Adipocyte (in vitro differentiated cells): ENCODE measurements around the gene PTK7.

Experiments used
- DNase-seq: peaks from one replicate; pipeline ENCODE4 v3.0.0-alpha.2; 2015; ENCODE audit warnings: low read depth
- H3K27me3 ChIP-seq: replicated peaks from 2 replicates; pipeline ENCODE4 v1.7.0; 2013; ENCODE audit warnings: mild to moderate bottlenecking, low read length, moderate library complexity; ENCODE audit not compliant: control insufficient read depth, insufficient read depth
- H3K36me3 ChIP-seq: 2 replicates; pipeline ENCODE4 v1.7.0; 2013; ENCODE audit warnings: low read length, mild to moderate bottlenecking, moderate library complexity; ENCODE audit not compliant: control insufficient read depth, insufficient read depth, severe bottlenecking
- H3K4me1 ChIP-seq: 2 replicates; pipeline ENCODE4 v1.7.0; 2013; ENCODE audit warnings: mild to moderate bottlenecking, low read length, moderate library complexity; ENCODE audit not compliant: control insufficient read depth, insufficient read depth
- H3K4me3 ChIP-seq: 2 replicates; pipeline ENCODE4 v1.7.0; 2013; ENCODE audit warnings: mild to moderate bottlenecking, low read length, moderate library complexity
- H3K9ac ChIP-seq: 2 replicates; pipeline ENCODE4 v1.7.0; 2013; ENCODE audit warnings: mild to moderate bottlenecking, low read length, moderate library complexity
- H3K9me3 ChIP-seq: 2 replicates; pipeline ENCODE4 v1.7.0; 2013; ENCODE audit warnings: mild to moderate bottlenecking, low read length, moderate library complexity; ENCODE audit not compliant: control insufficient read depth

Gene PTK7

DNA sequence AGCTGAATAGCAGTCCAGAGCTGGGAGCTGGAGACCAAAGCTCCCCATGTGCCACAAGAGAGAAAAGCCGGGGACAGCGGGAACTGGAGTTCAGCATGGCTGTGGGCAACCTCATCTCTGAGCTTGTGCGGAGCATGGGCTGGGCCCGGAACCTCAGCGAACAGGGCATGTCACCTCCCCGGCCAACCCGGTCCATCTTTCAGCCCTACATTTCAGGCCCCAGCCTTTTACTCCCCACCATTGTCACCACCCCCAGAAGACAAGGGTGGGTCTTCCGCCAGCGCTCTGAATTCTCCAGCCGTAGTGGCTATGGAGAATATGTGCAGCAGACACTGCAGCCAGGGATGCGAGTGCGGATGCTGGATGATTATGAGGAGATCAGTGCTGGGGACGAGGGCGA lies 109.9 kb downstream of the PTK7 start:
- no peaks in the 10 kb centered on the region for H3K27me3 ChIP-seq
- no peak overlapping the region for H3K9ac ChIP-seq
- no peak overlapping the region for H3K4me3 ChIP-seq
- peaks cover 18% of the 10 kb centered on the region for H3K4me1 ChIP-seq
- no peak for DNase-seq
- H3K9me3 ChIP-seq = no peaks in the 10 kb centered on the region
- peaks cover 45% of the 10 kb centered on the region for H3K36me3 ChIP-seq

DNA sequence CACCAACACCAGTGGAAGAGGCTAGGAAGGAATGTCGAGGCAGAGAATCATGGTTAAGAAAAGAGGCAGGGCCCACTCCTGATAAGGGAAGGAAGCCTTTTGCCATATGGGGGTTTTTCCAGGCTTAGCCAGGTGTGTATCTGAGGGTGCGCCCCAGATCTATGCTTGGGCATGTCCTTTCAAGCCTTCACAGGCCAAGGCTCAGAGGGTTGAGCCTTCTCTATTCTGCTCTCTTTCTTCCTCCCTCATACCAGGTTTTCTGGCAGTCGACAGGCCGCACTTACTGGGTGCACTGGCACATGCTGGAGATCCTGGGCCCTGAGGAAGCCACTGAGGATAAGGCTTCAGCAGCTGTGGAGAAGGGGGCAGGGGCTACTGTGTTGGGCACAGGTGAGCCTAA lies 110.6 kb downstream of the PTK7 start:
- Histone ChIP-seq H3K27me3 (no peaks in the 10 kb centered on the region), H3K36me3 (peaks cover 45% of the 10 kb centered on the region), H3K9me3 (no peaks in the 10 kb centered on the region), H3K4me3 (no peak overlapping the region), H3K9ac (no peak overlapping the region), H3K4me1 (peaks cover 13% of the 10 kb centered on the region)
- no peak for DNase-seq

GRCh38 chr6:43187821-43188220 lies 111.7 kb downstream of the PTK7 start:
- Histone ChIP-seq H3K36me3 (peaks cover 45% of the 10 kb centered on the region), H3K9ac (no peak overlapping the region)

DNA sequence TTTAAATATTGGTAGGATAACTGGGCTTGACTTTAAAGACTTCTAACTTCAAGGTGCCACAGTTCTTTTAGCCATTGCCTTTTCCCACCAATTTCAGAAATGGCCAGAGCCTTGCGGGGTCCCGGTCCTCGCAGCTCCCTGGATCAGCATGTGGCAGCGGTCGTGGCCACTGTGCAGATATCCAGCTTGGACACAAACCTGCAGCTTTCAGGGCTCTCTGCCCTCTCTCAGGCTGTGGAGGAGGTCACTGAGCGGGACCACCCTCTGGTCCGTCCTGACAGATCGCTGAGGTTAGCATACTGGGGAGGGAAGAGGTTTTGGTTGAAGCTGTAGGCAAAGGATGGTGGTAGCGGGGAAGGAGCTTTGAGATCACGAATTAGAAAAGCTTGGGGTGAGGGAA lies 112.3 kb downstream of the PTK7 start:
- Histone ChIP-seq H3K27me3 (no peaks in the 10 kb centered on the region), H3K4me1 (peaks cover 1% of the 10 kb centered on the region), H3K36me3 (peaks cover 45% of the 10 kb centered on the region), H3K9ac (no peak overlapping the region), H3K9me3 (no peaks in the 10 kb centered on the region), H3K4me3 (no peak overlapping the region)
- DNase-seq = no peak

More at GRCh38 chr6:43187821-43188220, 111.7 kb downstream of the PTK7 start:
- no peak for DNase-seq
- H3K9me3 ChIP-seq = no peaks in the 10 kb centered on the region
- peaks cover 7% of the 10 kb centered on the region for H3K4me1 ChIP-seq
- H3K4me3 ChIP-seq = no peak overlapping the region
- H3K27me3 ChIP-seq = no peaks in the 10 kb centered on the region

DNA sequence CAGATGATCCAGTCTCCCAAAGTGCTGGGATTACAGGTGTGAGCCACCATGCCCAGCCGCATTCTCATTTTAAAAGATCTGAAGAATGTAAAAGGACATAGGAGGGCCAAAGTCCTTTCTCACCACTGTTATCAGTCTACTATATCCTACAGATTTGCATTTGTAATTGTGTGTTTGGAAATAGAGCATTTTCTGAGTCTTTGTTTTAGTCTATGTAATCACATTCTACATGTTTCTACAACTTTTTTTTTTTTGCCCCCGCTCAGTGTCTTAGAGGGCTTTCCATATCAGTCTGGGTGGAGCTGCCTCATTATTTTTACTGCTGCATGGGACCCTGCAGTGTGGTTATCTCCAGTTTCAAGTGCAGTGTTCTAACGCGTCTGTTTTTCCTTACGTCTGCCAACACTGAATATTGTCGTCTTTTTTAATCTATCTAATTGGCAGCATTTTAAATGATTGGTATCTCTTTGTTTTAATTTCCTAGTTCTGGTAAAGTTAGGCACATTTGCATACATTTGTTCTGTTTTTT lies 113.7 kb downstream of the PTK7 start:
- peaks cover 49% of the 10 kb centered on the region for H3K36me3 ChIP-seq
- H3K4me1 ChIP-seq = no peaks in the 10 kb centered on the region
- no peaks in the 10 kb centered on the region for H3K27me3 ChIP-seq
- DNase-seq = no peak
- no peak overlapping the region for H3K9ac ChIP-seq
- no peak overlapping the region for H3K4me3 ChIP-seq
- no peaks in the 10 kb centered on the region for H3K9me3 ChIP-seq

- DNase-seq = no peak
- Histone ChIP-seq H3K9me3 (no peaks in the 10 kb centered on the region), H3K27me3 (no peaks in the 10 kb centered on the region), H3K9ac (no peak overlapping the region), H3K4me1 (no peaks in the 10 kb centered on the region), H3K4me3 (no peak overlapping the region), H3K36me3 (peaks cover 44% of the 10 kb centered on the region)
Measured at GRCh38 chr6:43192911-43193310, 116.8 kb downstream of the PTK7 start.

- peaks cover 43% of the 10 kb centered on the region for H3K36me3 ChIP-seq
- no peaks in the 10 kb centered on the region for H3K27me3 ChIP-seq
- no peak overlapping the region for H3K4me3 ChIP-seq
- H3K4me1 ChIP-seq = no peaks in the 10 kb centered on the region
- no peak for DNase-seq
- H3K9me3 ChIP-seq = no peaks in the 10 kb centered on the region
- H3K9ac ChIP-seq = no peak overlapping the region
Measured at GRCh38 chr6:43193929-43194328, 117.8 kb downstream of the PTK7 start.

DNA sequence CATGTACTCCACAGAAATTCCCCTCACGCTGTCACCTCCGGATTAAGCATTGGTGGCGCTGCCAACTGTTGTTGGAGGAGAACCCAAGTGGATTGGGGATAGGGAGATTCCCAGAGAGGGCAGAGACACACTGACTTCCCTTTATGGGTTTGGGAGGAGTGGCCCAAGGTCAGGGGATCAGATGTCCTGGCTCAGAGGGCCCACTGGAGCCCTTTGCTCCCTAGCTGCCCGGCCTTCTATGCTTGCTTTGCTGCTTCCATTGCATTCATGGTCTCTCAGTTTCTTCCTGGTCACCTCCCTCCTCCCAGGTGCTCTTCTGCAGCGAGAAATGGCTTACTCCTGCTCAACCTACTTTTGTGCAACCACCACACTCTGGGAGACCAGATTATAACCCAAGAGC lies 120.2 kb downstream of the PTK7 start:
- Histone ChIP-seq H3K4me3 (no peak overlapping the region), H3K9ac (no peak overlapping the region), H3K4me1 (no peaks in the 10 kb centered on the region), H3K36me3 (peaks cover 48% of the 10 kb centered on the region), H3K27me3 (no peaks in the 10 kb centered on the region), H3K9me3 (no peaks in the 10 kb centered on the region)
- no peak for DNase-seq

DNA sequence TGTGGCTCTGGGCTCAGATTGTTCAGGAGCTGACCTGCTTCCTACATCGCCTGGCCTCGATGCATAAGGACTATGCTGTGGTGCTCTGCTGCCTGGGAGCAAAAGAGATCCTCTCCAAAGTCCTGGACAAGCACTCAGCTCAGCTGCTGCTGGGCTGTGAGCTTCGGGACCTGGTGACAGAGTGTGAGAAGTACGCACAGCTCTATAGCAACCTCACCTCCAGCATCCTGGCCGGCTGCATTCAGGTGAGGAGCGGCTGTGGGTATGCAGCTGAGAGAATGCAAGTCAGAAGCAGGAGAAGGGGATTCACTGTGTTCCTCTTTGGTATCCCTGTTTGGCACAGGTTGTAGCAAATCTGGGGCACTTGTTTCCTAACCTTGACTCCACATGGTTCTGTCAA lies 123.8 kb downstream of the PTK7 start:
- H3K27me3 ChIP-seq = no peaks in the 10 kb centered on the region
- peaks cover 50% of the 10 kb centered on the region for H3K36me3 ChIP-seq
- no peak for DNase-seq
- no peaks in the 10 kb centered on the region for H3K9me3 ChIP-seq
- H3K9ac ChIP-seq = no peak overlapping the region
- peaks cover 3% of the 10 kb centered on the region for H3K4me1 ChIP-seq
- H3K4me3 ChIP-seq = no peak overlapping the region

- peaks cover 4% of the 10 kb centered on the region for H3K4me1 ChIP-seq
Measured at GRCh38 chr6:43200541-43200940, 124.4 kb downstream of the PTK7 start.

GRCh38 chr6:43202451-43202850 lies 126.3 kb downstream of the PTK7 start:
- no peak for DNase-seq
- Histone ChIP-seq H3K4me3 (no peak overlapping the region), H3K9ac (no peak overlapping the region), H3K27me3 (no peaks in the 10 kb centered on the region), H3K9me3 (peaks cover 5% of the 10 kb centered on the region), H3K36me3 (peaks cover 45% of the 10 kb centered on the region), H3K4me1 (peaks cover 4% of the 10 kb centered on the region)

More at GRCh38 chr6:43200541-43200940, 124.4 kb downstream of the PTK7 start:
- Histone ChIP-seq H3K9me3 (no peaks in the 10 kb centered on the region), H3K9ac (no peak overlapping the region), H3K36me3 (peaks cover 50% of the 10 kb centered on the region), H3K27me3 (no peaks in the 10 kb centered on the region), H3K4me3 (no peak overlapping the region)
- no peak for DNase-seq

DNA sequence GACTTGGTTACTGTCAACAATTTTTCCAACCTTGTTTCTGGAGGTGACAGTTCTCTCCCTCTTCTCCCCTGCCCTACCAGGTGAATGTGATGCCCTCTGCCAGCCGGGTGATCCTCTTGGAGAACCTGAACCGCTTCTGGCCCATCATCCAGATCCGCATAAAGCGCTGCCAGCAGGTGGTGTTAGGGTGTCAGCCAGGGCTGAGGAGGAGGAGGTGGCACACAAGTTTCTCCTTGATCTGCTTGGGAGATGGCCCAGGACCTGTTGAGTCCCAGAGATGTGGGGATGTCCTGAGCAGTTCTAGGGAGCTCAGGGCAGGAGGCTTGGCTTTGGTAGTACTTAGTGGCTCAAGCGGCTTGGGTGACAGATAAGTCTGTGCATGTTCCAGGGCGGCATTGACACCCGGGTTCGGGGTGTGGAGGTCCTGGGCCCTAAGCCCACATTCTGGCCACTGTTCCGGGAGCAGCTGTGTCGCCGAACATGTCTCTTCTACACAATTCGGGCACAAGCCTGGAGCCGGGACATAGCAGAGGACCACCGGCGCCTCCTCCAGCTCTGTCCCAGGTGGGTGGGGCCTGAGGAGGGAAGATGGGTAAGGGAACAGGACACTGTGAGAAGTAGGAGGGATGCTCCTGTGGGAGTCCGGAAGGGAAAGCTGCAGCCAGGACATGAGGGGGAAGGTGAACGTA lies 127.1 kb downstream of the PTK7 start:
- H3K4me1 ChIP-seq = peaks cover 4% of the 10 kb centered on the region
- DNase-seq = no peak
- no peaks in the 10 kb centered on the region for H3K27me3 ChIP-seq
- peaks cover 5% of the 10 kb centered on the region for H3K9me3 ChIP-seq
- H3K36me3 ChIP-seq = peaks cover 38% of the 10 kb centered on the region
- H3K4me3 ChIP-seq = no peak overlapping the region
- H3K9ac ChIP-seq = no peak overlapping the region
